PC-9 (cell line): Measurements from ENCODE around the gene RGS6. TPM values are rescaled to one million over a fixed set of nuclear protein-coding genes. Genes with fewer than 3 reads are reported as not detected.

Source experiments
- BruUV-seq: library from RNA; stranded (reverse); fragments of 400-500 nt; replicated peaks from 2 replicates; lab custom pipeline; 2021; lab: Mats Ljungman, UMichigan
- CTCF ChIA-PET: fragments of 300-600 bp; sonication (Branson Sonifier 250); formaldehyde crosslinking; loops from one replicate; lab custom pipeline; 2022; ENCODE audit warnings: antibody characterized with exemption; lab: Charles Lee
- POLR2A ChIA-PET: fragments of 300-600 bp; sonication (Branson Sonifier 250); formaldehyde crosslinking; loops from one replicate; lab custom pipeline; 2022; ENCODE audit warnings: antibody characterized with exemption; ENCODE audit not compliant: unreplicated experiment; lab: Charles Lee
- DNase-seq, 2 experiments: peaks; one replicate each; pipeline versions ENCODE4 v3.0.0 to v3.0.0-alpha.2; 2015 to 2022; ENCODE audit warnings: mixed read lengths in 1 of 2
- H2AFZ ChIP-seq: fragments of 200-600 bp; sonication (generic); 2 replicates; pipeline ENCODE4 v1.8.1; 2017; ENCODE audit warnings: antibody characterized with exemption
- H3F3A ChIP-seq: fragments of 200-600 bp; sonication (generic); 2 replicates; pipeline ENCODE4 v1.8.1; 2017; ENCODE audit warnings: antibody characterized with exemption, mild to moderate bottlenecking, low read depth; ENCODE audit not compliant: insufficient read depth
- H3K27ac ChIP-seq: fragments of 200-600 bp; sonication (generic); 2 replicates; pipeline ENCODE4 v1.6.1; 2016; ENCODE audit warnings: mixed run types
- H3K27me3 ChIP-seq: fragments of 200-600 bp; sonication (generic); 2 replicates; pipeline ENCODE4 v1.6.1; 2016; ENCODE audit warnings: low read depth, mixed run types; ENCODE audit not compliant: insufficient read depth
- H3K36me3 ChIP-seq: fragments of 200-600 bp; sonication (generic); 2 replicates; pipeline ENCODE4 v1.6.1; 2016; ENCODE audit warnings: low read depth, mixed run types
- H3K4me1 ChIP-seq: fragments of 200-600 bp; sonication (generic); replicated peaks from 2 replicates; pipeline ENCODE4 v1.6.1; 2016; ENCODE audit warnings: mixed run types; ENCODE audit not compliant: insufficient read depth
- H3K4me2 ChIP-seq: fragments of 200-600 bp; sonication (generic); 2 replicates; pipeline ENCODE4 v1.6.1; 2017; ENCODE audit warnings: mixed run types
- H3K4me3 ChIP-seq: fragments of 200-600 bp; sonication (generic); 2 replicates; pipeline ENCODE4 v1.6.1; 2016; ENCODE audit warnings: mixed run types
- H3K79me2 ChIP-seq: fragments of 200-600 bp; sonication (generic); 2 replicates; pipeline ENCODE4 v1.6.1; 2017; ENCODE audit warnings: low read depth, mixed run types
- H3K9me2 ChIP-seq: fragments of 200-600 bp; sonication (generic); 2 replicates; pipeline ENCODE4 v1.8.1; 2017; ENCODE audit warnings: mild to moderate bottlenecking; ENCODE audit not compliant: insufficient read depth
- H3K9me3 ChIP-seq: fragments of 200-600 bp; sonication (generic); 2 replicates; pipeline ENCODE4 v1.8.1; 2016; ENCODE audit warnings: low read depth; ENCODE audit not compliant: insufficient read depth
- H4K20me1 ChIP-seq: fragments of 200-600 bp; sonication (generic); 2 replicates; pipeline ENCODE4 v1.8.1; 2017; ENCODE audit not compliant: insufficient read depth
- EZH2 ChIP-seq: fragments of 200-600 bp; sonication (generic); IDR thresholded peaks from 2 replicates; pipeline ENCODE4 v1.8.0; 2017; ENCODE audit warnings: antibody characterized with exemption, low read depth
- intact Hi-C: fragments of 100-400 bp; cut with micrococcal nuclease; formaldehyde crosslinking; loops from one replicate; pipeline ENCODE4 v1.10.0; 2022; ENCODE audit not compliant: unreplicated experiment
- total RNA-seq: library from RNA; stranded (reverse); gene quantifications from 2 replicates; pipeline ENCODE4 v1.2.3, GENCODE V29; 2021
- TF ChIP-seq, protein P1 (sequence below): fragments of 200-600 bp; sonication (generic); conservative IDR thresholded peaks from 2 replicates; pipeline ENCODE4 v1.6.1; 2017; ENCODE audit warnings: mixed run types, antibody characterized with exemption, mild to moderate bottlenecking, moderate library complexity

The RGS6 gene
- total RNA-seq, 1 experiment from 2014 or later = not detected

DNA sequence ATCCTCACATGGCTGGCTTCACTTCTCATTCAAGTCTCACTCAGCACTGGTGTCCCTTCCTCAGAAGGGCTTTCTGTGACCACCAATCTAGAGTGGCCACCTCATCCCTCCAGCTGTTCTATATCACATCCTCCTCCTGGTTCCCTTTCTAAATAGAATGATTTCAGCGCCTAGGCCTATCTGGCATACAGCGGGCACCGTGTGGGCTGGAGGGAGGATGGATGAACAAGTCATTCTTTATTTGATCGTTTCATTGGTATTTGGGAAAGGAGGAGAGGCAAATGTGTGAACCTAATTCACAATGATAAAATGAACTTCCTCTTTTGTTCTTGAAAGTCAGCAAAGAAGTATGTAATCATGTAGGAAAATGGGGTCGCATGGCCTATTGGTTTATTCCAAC, 567.5 kb downstream of the RGS6 start:
- Histone ChIP-seq H3K27ac (no peak overlapping the region), H3F3A (no peaks in the 10 kb centered on the region), H3K79me2 (no peaks in the 10 kb centered on the region), H3K27me3 (peaks cover 29% of the 10 kb centered on the region), H4K20me1 (no peaks in the 10 kb centered on the region), H3K9me3 (0 out of 2 replicates have a peak, but pooled peaks cover 1% of the 10 kb centered on the region), H3K4me3 (no peak overlapping the region), H3K4me1 (no peaks in the 10 kb centered on the region), H3K36me3 (no peaks in the 10 kb centered on the region), H3K4me2 (no peak overlapping the region), H3K9me2 (no peaks in the 10 kb centered on the region), H2AFZ (no peak overlapping the region)
- intact Hi-C loops = no loop called here
- no TSS peak for BruUV-seq
- DNase-seq = no peak
- TF ChIP-seq EZH2 = no peak
- TF ChIP-seq, protein P1, sequence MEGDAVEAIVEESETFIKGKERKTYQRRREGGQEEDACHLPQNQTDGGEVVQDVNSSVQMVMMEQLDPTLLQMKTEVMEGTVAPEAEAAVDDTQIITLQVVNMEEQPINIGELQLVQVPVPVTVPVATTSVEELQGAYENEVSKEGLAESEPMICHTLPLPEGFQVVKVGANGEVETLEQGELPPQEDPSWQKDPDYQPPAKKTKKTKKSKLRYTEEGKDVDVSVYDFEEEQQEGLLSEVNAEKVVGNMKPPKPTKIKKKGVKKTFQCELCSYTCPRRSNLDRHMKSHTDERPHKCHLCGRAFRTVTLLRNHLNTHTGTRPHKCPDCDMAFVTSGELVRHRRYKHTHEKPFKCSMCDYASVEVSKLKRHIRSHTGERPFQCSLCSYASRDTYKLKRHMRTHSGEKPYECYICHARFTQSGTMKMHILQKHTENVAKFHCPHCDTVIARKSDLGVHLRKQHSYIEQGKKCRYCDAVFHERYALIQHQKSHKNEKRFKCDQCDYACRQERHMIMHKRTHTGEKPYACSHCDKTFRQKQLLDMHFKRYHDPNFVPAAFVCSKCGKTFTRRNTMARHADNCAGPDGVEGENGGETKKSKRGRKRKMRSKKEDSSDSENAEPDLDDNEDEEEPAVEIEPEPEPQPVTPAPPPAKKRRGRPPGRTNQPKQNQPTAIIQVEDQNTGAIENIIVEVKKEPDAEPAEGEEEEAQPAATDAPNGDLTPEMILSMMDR = no peak
- ChIA-PET CTCF (no interaction called here), POLR2A (no interaction called here)

DNA sequence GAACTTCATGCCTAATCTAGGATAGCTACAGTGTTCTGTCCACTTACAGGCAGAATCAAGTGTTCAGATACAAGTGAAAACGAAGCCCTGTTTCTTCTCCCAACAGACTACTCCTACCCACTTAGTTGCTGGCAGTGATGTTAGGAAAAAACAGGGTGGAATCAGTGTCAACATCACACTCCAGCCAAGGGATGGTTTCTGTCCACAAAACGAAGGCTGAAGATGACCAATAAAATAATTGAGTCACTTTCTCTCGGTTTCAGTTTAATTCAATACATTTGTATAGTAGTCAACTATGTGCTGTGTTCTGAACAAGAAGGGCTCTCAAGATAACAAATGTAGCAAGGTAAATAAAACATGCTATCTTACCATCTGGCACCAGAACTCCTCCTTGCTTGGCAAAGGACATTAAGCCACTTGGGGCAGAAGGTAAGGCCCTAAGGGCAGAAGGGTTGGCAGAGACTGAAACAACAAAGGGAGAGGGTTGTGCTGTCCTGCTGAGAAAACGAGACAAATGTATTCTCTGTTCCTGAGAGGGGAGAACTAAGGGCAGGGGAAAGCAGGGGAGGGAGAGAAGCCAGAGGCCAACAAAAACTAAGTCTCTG, 568.1 kb downstream of the RGS6 start:
- Histone ChIP-seq H3K79me2 (no peaks in the 10 kb centered on the region), H3K9me3 (no peaks in the 10 kb centered on the region), H3K27ac (no peak overlapping the region), H4K20me1 (no peaks in the 10 kb centered on the region), H2AFZ (no peak overlapping the region), H3K4me1 (no peaks in the 10 kb centered on the region), H3K36me3 (no peaks in the 10 kb centered on the region), H3K4me3 (no peak overlapping the region), H3K27me3 (peaks cover 30% of the 10 kb centered on the region), H3K4me2 (no peak overlapping the region), H3F3A (no peaks in the 10 kb centered on the region), H3K9me2 (no peaks in the 10 kb centered on the region)
- BruUV-seq = no TSS peak
- no peak for TF ChIP-seq EZH2
- TF ChIP-seq, protein P1 = no peak
- no peak for DNase-seq
- ChIA-PET CTCF (no interaction called here), POLR2A (no interaction called here)
- intact Hi-C loops = no loop called here

DNA sequence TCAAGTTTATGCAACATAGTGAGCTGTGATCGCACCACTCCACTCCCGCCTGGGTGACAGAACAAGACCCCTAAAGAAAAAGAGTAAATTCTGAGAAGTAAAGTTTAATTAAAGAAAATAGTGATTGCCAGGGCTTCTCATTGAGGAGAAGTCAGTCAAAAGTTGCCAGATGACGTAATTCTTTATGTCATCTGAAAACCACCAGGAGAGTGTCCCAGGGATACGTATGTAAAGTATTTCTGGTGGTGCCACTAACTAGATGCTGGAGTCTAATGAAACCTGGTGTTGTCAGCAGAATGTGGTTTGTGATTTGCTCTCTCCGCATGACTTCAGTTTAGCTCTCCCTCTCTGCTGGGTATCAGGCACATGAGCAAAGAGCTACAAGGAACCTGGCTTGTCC, 569.2 kb downstream of the RGS6 start:
- ChIA-PET CTCF (no interaction called here), POLR2A (no interaction called here)
- TF ChIP-seq, protein P1 = no peak
- no peak for TF ChIP-seq EZH2
- intact Hi-C loops = no loop called here
- no peak overlapping the region for H3K27ac ChIP-seq
- H3K4me1 ChIP-seq = no peaks in the 10 kb centered on the region
- no peaks in the 10 kb centered on the region for H3K9me2 ChIP-seq
- no TSS peak for BruUV-seq
- H3K36me3 ChIP-seq = no peaks in the 10 kb centered on the region
- DNase-seq = no peak
- no peaks in the 10 kb centered on the region for H3K79me2 ChIP-seq
- H3K4me3 ChIP-seq = no peak overlapping the region
- H3K27me3 ChIP-seq = peaks cover 19% of the 10 kb centered on the region
- H2AFZ ChIP-seq = no peak overlapping the region
- H3K4me2 ChIP-seq = no peak overlapping the region
- no peaks in the 10 kb centered on the region for H3F3A ChIP-seq
- no peaks in the 10 kb centered on the region for H3K9me3 ChIP-seq
- H4K20me1 ChIP-seq = no peaks in the 10 kb centered on the region
